Neural progenitor cell (in vitro differentiated cells): Measurements from ENCODE around the gene GCAT.

Experiments
- EZH2 ChIP-seq: fragments of 200-600 bp; sonication (generic); IDR thresholded peaks from 2 replicates; pipeline ENCODE4 v1.6.1; 2017; ENCODE audit warnings: antibody characterized with exemption, mild to moderate bottlenecking, moderate library complexity
- TF ChIP-seq, protein P1 (sequence below): fragments of 200-600 bp; sonication (generic); IDR thresholded peaks from 2 replicates; pipeline ENCODE4 v1.5.1; 2017; ENCODE audit warnings: antibody characterized with exemption, mild to moderate bottlenecking

DNA sequence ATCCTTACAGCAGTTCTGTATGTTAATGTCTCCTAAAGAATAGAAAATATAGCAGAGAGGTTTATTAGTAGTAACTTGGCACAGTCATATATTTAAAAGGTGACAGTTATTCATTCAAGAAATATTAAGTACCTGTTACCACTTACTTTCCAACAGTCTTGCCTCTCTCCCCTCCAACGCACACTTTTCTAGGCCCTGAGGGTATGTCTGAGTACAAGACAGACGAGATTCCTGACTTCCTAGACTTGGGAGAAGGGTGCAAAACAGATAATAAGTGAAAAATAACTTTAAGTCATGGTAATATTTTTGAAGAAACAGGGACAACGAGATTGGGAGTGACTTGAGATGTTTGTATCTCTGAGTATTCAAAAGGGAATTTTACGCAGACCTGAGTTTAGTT is 43.1 kb downstream of the GCAT start:
- TF ChIP-seq, protein P1, sequence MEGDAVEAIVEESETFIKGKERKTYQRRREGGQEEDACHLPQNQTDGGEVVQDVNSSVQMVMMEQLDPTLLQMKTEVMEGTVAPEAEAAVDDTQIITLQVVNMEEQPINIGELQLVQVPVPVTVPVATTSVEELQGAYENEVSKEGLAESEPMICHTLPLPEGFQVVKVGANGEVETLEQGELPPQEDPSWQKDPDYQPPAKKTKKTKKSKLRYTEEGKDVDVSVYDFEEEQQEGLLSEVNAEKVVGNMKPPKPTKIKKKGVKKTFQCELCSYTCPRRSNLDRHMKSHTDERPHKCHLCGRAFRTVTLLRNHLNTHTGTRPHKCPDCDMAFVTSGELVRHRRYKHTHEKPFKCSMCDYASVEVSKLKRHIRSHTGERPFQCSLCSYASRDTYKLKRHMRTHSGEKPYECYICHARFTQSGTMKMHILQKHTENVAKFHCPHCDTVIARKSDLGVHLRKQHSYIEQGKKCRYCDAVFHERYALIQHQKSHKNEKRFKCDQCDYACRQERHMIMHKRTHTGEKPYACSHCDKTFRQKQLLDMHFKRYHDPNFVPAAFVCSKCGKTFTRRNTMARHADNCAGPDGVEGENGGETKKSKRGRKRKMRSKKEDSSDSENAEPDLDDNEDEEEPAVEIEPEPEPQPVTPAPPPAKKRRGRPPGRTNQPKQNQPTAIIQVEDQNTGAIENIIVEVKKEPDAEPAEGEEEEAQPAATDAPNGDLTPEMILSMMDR, result no peak
- TF ChIP-seq EZH2, result no peak
